GM13976 (cell line): ENCODE measurements around the gene DSCAML1.

Experiments
- DNase-seq: peaks from one replicate; pipeline ENCODE4 v3.0.0; 2012; ENCODE audit warnings: low spot score
- CTCF ChIP-seq: IDR thresholded peaks from 2 replicates; pipeline ENCODE4 v1.5.1; 2012; ENCODE audit warnings: borderline replicate concordance, mild to moderate bottlenecking; ENCODE audit not compliant: insufficient read depth; ENCODE audit errors: extremely low read depth, missing control alignments, control extremely low read depth
- in situ Hi-C: fragments of 300-500 bp; cut with MboI; formaldehyde crosslinking; loops from one replicate; pipeline ENCODE4 v1.12.0; 2022; ENCODE audit warnings: low sequenced_read_pairs, mixed read lengths, inconsistent platforms; ENCODE audit not compliant: unreplicated experiment

DSCAML1 gene

DNA sequence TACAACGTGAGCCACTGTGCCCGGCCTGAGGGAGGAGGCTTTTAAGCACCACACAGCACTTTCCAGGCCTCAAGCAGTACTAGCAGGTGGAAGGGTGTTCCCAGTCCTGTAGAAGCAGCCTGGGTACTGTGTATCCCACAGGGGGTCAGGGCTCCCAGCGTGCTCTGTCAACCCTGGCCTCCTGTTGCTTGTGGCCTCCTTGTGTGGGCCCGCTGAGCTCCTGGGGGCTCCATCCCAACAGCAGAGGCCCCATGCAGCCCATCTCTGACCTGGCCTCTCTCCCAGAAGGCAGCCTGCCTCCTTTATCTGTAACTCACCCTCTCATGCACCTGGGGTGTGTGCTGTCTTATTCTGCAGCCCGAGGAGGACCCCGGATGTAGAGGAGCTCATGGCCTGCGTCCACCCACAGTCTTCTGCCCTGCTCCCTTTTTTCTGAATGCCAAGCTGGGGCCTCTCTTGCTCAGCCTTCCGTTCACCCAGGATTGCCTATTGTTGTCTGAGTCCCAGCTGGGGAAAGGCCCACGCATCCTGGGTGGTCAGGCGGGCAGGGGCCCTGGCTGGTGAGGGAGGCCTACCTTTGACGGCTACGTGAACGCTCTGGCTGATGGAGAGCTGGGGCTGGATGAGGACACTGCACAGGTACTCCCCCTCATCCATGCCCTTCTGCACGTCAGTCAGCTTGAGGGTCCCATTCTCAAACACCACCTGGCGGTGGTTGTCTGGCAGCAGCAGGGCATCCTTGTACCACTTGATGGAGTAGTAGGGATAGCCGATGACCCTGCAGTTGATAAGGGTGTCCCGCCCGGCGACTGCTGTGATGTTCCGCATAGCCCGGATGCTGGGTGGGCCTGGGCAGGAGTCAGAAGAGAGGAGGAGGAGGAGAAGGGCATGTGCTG lies 280.9 kb downstream of the DSCAML1 start:
- DNase-seq, result no peak
- in situ Hi-C loops, result no loop called here
- TF ChIP-seq CTCF, result no peak

GRCh38 chr11:117514256-117514655 lies 282.8 kb downstream of the DSCAML1 start:
- no peak for TF ChIP-seq CTCF
- in situ Hi-C loops, result no loop called here
- no peak for DNase-seq

GRCh38 chr11:117513666-117514065 lies 283.4 kb downstream of the DSCAML1 start:
- no peak for TF ChIP-seq CTCF
- in situ Hi-C loops, result no loop called here
- DNase-seq, result no peak

DNA sequence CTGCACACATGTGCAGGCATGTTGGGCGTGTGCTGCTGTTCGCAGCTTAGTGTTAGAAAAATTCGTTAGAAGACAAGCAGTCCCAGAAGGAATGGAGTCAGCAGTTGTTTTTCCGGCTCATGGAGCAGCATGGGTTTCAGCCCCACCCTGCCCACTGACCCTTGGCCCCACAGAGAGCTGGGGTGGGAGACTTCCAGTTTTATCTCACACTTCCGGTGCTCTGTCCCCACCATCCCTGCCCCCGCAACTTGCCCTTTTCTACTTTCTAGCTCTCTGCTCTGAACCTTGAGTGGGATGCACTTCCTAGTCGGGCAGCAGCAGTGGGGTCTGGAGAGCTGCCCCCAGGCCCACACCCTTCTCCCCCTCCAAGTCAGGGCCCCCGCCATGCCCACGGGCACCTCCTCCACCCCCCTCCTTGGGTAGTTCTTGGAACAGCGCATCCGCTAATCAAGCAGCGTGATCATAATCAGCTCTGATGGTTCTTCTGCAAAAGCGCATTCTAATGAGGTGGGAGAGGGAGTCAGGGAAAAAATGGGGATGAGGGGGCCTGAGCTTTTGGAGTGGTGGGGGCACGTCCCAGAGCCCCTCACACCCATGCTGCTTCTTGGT lies 285.0 kb downstream of the DSCAML1 start:
- TF ChIP-seq CTCF, result no peak
- no peak for DNase-seq
- in situ Hi-C loops, result no loop called here

DNA sequence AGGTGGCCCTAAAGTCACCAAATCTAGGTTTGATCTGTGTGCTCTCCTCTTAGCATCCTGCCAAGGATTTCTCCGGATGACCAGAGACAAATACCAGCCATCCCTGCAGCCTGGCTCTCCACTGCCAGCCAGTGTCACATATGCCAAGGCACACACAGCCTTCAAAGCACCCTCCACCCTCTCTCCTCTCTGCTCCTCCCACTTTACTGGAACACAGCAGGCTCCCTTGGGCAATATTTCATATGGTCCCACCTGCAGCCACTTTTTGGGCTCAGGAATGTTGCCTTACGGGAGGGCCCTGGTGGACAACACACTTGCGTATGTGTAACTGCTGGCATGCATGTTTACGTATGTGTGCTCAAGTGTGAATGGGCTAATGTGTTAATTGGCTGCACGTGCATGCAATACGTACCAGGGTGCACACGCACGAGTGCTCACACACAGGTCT lies 285.5 kb downstream of the DSCAML1 start:
- no peak for DNase-seq
- no peak for TF ChIP-seq CTCF
- in situ Hi-C loops, result no loop called here

DNA sequence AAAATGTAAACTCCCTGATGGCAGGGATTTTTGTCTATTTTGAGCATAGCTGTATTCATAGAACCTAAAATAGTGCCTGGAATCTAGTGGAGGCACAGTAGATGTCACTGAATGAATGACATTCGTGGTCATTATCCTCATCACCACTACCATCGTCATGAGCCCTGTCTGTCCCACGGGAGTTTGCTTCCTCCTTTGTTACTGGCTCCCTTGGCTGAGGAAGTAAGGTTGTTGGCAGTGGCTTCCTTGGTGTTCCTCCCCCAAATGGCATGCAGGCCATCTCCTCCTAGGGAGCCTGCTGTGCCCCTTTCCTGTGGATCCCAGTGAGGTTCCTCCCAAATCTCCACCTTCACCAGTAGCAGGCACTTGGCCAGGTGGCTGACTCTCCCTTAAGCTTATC lies 286.4 kb downstream of the DSCAML1 start:
- no peak for TF ChIP-seq CTCF
- in situ Hi-C loops, result no loop called here
- no peak for DNase-seq

DNA sequence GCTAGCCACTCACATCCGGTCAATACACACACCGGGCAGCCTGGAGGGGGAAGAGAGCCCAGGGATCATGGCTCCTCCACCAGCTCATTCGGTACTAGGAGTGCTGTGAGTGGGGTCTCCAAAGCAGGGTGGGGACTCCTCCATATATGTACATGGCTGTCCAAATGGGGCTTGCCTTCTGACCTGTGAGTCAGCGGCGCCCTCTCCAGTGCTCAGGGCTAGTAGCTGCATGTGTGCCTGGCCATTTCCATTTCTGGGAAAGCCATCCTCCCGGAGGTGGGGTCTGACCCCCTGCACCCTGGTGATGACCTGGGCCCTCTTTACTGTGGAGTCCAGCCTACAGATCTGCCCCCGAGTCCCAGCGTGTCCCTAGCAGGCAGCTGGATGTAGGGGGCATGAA lies 287.5 kb downstream of the DSCAML1 start:
- in situ Hi-C loops, result no loop called here
- TF ChIP-seq CTCF, result no peak
- no peak for DNase-seq
